ENCODE data around the gene SEMA3E.

SEMA3E gene

DNA sequence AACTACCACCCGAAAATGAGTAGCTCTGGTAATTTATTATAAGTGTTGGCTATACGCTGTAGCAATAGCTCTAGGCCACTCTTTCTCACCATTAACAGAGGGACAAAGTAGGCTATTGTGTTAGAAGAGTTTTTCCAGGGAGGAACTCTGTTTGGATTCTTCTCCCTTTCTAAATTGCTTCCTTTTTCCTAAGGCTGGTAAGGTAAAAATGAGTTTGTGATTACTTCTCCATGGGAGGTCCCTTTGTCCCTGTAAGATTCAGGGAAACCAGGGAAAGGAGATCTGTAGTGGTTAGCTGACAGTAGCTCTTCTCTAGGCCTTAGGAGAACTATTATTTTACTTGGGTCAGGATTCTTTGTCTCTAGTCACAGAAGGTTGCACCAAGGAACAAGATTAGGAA is 23.2 kb upstream of the SEMA3E start:
- H3K27ac Mint-ChIP-seq: peak overlapping the region; percentile 60
- H3K36me3 Mint-ChIP-seq (ENCODE audit: low read depth): no peaks in the 10 kb centered on the region
- peaks cover 3% of the 10 kb centered on the region for H3K27me3 Mint-ChIP-seq (ENCODE audit: low read depth, poor library complexity)
- no peak for DNase-seq
- H3K4me3 Mint-ChIP-seq: no peak overlapping the region
- H3K9me3 Mint-ChIP-seq: peaks cover 12% of the 10 kb centered on the region
- TF ChIP-seq, protein P1, sequence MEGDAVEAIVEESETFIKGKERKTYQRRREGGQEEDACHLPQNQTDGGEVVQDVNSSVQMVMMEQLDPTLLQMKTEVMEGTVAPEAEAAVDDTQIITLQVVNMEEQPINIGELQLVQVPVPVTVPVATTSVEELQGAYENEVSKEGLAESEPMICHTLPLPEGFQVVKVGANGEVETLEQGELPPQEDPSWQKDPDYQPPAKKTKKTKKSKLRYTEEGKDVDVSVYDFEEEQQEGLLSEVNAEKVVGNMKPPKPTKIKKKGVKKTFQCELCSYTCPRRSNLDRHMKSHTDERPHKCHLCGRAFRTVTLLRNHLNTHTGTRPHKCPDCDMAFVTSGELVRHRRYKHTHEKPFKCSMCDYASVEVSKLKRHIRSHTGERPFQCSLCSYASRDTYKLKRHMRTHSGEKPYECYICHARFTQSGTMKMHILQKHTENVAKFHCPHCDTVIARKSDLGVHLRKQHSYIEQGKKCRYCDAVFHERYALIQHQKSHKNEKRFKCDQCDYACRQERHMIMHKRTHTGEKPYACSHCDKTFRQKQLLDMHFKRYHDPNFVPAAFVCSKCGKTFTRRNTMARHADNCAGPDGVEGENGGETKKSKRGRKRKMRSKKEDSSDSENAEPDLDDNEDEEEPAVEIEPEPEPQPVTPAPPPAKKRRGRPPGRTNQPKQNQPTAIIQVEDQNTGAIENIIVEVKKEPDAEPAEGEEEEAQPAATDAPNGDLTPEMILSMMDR (IDR thresholded peaks at IDR 0.05): no peak
- peaks cover 6% of the 10 kb centered on the region for H3K4me1 Mint-ChIP-seq

- H3K4me1 Mint-ChIP-seq: no peaks in the 10 kb centered on the region
- TF ChIP-seq, protein P1 (IDR thresholded peaks at IDR 0.05): no peak
- H3K27ac Mint-ChIP-seq: no peak overlapping the region
- no peak overlapping the region for H3K4me3 Mint-ChIP-seq
- H3K9me3 Mint-ChIP-seq: no peaks in the 10 kb centered on the region
- H3K27me3 Mint-ChIP-seq (ENCODE audit: low read depth, poor library complexity): no peaks in the 10 kb centered on the region
- DNase-seq: no peak
- no peaks in the 10 kb centered on the region for H3K36me3 Mint-ChIP-seq (ENCODE audit: low read depth)
Observed at GRCh38 chr7:83663131-83663530, 14.2 kb upstream of the SEMA3E start.

DNA sequence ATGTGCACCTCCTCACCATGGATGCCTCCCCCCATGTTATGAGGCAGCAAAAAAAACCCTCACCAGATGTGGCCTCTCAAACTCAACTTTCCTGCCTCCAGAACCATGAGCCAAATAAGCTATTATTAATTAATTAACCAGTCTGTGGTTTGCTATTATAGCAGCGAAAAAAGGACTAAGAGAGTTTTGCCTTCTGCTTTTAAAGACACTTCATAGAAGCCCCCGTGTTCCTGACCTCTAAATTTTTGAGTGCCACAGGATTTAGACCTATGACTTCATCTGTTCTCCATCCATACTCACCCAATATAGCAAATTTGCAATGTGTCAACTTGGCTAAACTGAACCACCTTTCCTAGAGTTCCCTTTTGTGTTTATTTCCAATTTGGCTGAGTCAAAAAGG is 9.2 kb upstream of the SEMA3E start:
- no peaks in the 10 kb centered on the region for H3K27me3 Mint-ChIP-seq (ENCODE audit: low read depth, poor library complexity)
- no peaks in the 10 kb centered on the region for H3K9me3 Mint-ChIP-seq
- no peaks in the 10 kb centered on the region for H3K36me3 Mint-ChIP-seq (ENCODE audit: low read depth)
- TF ChIP-seq, protein P1 (IDR thresholded peaks at IDR 0.05): no peak
- no peak for DNase-seq
- H3K4me1 Mint-ChIP-seq: no peaks in the 10 kb centered on the region
- no peak overlapping the region for H3K27ac Mint-ChIP-seq
- H3K4me3 Mint-ChIP-seq: no peak overlapping the region

DNA sequence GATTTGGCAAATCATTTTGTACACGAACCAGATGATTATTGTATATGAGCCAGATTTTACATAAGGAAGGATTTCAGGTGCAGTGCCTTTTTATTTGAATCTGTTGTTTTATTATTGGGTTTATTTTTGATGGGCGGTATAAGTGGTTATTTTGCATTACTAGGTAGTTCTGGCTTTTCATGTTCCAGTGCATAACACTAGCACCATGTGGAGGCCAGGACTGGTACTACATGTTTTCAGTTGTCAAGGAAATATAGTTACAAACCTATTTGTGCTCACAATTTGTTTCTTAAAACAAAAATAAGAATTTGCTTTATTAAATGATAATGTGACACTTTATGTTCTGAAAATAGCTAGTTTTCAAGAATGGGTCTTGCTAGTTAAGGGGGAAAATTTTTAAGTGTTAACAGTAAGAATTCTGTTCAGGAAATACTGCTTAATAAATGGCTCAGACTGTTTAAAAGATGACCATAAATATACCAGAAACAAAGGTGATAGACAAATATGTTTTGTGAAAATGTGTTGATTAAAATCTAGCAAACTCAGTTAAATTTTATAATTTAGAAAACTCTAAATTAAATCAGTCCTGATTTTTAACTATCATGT is 7.1 kb upstream of the SEMA3E start:
- TF ChIP-seq, protein P1 (IDR thresholded peaks at IDR 0.05): peak; percentile 83
- H3K4me3 Mint-ChIP-seq: no peak overlapping the region

GRCh38 chr7:83652481-83652880 is 3.5 kb upstream of the SEMA3E start:
- no peak for DNase-seq
- H3K4me1 Mint-ChIP-seq: peaks cover 16% of the 10 kb centered on the region
- H3K9me3 Mint-ChIP-seq: no peaks in the 10 kb centered on the region
- H3K27me3 Mint-ChIP-seq (ENCODE audit: low read depth, poor library complexity): no peaks in the 10 kb centered on the region
- no peak overlapping the region for H3K4me3 Mint-ChIP-seq
- no peaks in the 10 kb centered on the region for H3K36me3 Mint-ChIP-seq (ENCODE audit: low read depth)
- no peak overlapping the region for H3K27ac Mint-ChIP-seq
- TF ChIP-seq, protein P1 (IDR thresholded peaks at IDR 0.05): no peak

More for the DNA sequence above, 7.1 kb upstream of the SEMA3E start:
- Mint-ChIP-seq H3K9me3 (no peaks in the 10 kb centered on the region), H3K4me1 (no peaks in the 10 kb centered on the region), H3K27ac (no peak overlapping the region), H3K36me3 (ENCODE audit: low read depth) (no peaks in the 10 kb centered on the region), H3K27me3 (ENCODE audit: low read depth, poor library complexity) (no peaks in the 10 kb centered on the region)
- DNase-seq: peak; percentile 36

DNA sequence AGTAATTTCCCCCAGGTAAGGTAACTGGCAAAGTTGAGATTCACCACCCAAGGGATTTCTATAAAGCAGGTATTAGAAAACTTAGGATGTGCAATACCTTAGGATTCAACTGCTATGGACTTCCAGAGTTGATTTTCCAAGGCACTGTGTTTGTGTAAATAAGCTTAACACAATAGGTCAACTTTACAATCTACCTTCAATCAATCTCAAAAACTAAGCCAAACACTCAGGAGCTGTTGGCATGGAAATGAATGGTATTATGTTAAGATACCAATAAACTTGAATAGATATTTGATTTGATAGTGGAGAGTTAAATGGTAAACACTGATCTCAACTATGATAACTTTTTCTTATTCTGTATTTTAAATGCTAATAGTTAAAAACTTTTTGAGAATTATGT is 762 bp upstream of the SEMA3E start:
- no peaks in the 10 kb centered on the region for H3K36me3 Mint-ChIP-seq (ENCODE audit: low read depth)
- H3K4me3 Mint-ChIP-seq: no peak overlapping the region
- peaks cover 16% of the 10 kb centered on the region for H3K4me1 Mint-ChIP-seq
- no peaks in the 10 kb centered on the region for H3K9me3 Mint-ChIP-seq
- no peak overlapping the region for H3K27ac Mint-ChIP-seq
- TF ChIP-seq, protein P1 (IDR thresholded peaks at IDR 0.05): no peak
- no peaks in the 10 kb centered on the region for H3K27me3 Mint-ChIP-seq (ENCODE audit: low read depth, poor library complexity)
- no peak for DNase-seq

Measured in nephron progenitor cell (in vitro differentiated cells).